ENCODE results near the gene GABARAP.

The GABARAP gene

DNA sequence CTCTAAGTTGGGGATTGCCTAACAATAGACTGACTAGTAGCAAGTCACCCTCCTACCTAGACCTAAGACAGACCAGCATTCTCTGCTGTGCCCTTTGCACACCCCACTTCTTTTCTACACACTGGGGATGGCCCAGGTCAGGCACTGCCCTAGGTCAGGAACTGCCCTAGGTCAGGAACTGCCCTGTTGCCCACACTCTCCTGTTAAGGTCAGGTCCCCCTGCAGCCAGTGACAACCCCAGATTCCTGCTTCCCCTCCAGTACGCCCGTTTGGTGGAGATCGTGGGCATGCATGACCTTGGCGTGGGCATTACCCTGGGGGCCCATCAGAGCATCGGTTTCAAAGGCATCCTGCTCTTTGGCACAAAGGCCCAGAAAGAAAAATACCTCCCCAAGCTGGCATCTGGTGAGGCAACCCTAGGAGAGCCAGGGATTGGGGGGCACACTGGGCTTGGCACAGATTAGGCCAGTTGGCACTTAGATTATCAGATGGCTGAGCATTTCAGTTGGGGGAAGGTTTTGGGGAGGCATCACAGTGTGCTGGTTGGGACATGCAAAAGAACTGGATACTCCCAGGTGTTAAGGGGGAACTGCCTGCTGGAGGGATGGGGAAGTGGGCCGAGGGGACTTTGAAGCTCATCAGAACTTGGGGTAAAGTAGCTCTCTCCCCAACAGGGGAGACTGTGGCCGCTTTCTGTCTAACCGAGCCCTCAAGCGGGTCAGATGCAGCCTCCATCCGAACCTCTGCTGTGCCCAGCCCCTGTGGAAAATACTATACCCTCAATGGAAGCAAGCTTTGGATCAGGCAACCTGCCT, 20.8 kb downstream of the GABARAP start:
- no peak for FAIRE-seq

DNA sequence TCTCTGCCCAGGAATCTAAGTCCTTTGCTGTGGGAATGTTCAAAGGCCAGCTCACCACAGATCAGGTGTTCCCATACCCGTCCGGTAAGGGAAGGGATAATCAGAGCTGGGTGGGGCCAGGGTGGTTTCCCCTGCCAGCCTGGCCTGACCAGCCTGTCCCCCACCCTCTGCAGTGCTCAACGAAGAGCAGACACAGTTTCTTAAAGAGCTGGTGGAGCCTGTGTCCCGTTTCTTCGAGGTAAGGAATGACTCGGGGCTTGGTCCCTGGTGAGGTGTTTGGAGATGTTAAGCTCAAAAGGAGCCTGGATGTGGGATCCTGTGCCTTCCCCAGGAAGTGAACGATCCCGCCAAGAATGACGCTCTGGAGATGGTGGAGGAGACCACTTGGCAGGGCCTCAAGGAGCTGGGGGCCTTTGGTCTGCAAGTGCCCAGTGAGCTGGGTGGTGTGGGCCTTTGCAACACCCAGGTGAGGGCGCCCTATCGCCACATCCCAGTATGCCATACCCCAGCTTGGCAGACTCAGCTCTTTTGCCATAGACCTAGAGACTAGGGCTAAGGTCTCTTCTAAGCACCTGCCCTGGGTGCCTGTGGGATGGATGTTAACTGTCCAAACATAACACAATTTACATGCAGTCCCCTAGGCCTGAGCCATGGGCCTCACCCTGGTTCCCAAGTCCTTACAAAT, 21.5 kb downstream of the GABARAP start:
- FAIRE-seq, result no peak

DNA sequence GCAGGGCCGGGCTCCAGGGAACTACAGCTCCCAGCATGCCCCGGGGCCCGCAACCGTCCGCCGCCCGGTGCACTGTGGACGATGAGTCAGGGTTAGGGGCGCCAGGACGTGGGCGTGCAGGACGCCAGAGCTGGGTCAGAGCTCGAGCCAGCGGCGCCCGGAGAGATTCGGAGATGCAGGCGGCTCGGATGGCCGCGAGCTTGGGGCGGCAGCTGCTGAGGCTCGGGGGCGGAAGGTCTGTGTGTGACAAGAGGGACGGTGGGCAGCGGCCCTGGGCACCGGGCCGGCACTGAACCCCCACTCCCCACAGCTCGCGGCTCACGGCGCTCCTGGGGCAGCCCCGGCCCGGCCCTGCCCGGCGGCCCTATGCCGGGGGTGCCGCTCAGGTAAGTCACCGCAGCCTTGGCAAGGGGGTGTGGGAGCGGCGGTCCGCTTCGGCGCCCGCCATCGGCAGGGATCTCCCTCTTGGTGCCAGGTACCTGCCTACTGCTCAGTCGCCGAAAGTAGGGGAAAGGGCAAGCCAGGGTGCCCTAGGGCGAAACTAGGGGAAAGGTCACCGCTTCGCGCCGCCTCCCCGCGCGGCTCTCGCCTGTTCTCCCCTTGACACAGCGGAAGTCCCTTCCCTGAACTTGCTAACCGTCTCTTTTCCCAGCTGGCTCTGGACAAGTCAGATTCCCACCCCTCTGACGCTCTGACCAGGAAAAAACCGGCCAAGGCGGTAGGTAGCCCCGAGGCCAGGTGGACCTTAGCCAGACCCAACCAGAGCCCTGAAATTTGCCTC, 22.2 kb downstream of the GABARAP start, which contains the start of the genes ACADVL and DLG4:
ACADVL (plus strand) TSS at position 127 of the 781 bp plus-strand sequence; CDS start at position 174, 47 bp downstream.
DLG4 (minus strand) TSS at position 25 of the 781 bp plus-strand sequence.
- peak; percentile 33 for FAIRE-seq

DNA sequence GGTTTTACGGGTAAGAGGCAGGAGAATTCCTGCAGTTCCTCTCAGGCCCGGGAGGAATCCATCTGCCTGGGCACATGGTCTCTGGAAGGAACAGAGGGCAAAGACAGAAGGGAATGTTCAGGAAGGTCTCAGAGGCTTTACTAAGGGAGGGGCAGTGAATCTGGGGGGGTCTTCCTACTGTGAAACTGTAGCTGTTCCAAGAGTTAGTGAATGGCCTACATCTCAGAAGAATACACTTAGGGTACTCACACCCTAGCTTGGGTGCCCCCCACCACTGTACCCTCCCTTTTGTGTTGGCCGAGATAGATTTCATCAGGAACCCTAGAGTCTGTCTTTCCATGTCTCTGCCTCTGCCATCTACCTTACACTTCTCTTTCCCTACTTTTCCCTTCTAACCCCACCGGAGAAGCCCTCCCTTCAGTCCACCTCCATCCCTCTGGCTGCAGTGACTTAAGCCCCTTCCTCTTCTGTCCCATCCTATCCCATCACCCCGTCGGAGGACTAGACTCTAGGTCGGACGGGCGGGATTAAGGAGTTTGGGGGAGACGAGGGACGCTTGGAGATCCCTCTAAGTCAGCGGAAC, 22.9 kb downstream of the GABARAP start:
- FAIRE-seq, result no peak

DNA sequence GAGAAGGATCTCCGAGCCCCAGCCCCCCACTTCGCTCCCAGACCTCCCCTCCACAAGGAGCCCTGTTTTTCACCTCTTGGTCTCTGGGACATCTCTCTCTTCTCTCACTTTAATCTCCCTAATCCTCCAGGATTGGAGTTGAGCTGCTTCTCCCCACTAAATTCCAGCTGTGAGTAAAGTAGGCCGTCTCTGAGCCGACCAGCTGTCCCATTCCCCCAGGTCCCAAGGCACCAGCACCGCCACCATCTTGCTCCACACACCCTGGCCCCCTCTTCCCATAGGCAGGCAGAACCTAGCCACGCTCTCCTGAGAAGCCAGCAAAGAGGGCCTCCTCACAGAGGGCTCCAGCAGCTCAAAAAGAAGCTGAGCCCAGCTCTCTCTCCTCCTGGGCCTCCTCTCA, 23.5 kb downstream of the GABARAP start:
- no peak for FAIRE-seq

DNA sequence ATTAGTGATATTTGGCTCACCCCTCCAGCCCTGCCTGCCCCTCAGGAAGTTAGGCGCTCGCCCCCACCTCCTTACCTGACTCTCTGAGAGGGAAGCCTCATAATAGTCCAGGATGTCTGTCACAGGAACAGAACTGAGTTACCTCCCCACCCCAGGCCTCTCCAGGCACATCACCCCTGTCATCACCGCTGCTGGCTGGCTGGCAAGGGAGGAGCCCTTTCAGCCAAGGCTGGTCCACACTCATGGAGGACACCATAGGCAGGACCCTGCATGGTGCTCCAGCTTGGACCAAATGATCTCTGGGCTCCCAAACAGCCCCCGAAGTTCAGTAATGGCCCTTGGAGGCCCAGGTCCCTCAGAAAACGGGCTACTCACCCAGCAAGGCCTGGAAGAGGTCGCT, 24.1 kb downstream of the GABARAP start:
- no peak for FAIRE-seq

DNA sequence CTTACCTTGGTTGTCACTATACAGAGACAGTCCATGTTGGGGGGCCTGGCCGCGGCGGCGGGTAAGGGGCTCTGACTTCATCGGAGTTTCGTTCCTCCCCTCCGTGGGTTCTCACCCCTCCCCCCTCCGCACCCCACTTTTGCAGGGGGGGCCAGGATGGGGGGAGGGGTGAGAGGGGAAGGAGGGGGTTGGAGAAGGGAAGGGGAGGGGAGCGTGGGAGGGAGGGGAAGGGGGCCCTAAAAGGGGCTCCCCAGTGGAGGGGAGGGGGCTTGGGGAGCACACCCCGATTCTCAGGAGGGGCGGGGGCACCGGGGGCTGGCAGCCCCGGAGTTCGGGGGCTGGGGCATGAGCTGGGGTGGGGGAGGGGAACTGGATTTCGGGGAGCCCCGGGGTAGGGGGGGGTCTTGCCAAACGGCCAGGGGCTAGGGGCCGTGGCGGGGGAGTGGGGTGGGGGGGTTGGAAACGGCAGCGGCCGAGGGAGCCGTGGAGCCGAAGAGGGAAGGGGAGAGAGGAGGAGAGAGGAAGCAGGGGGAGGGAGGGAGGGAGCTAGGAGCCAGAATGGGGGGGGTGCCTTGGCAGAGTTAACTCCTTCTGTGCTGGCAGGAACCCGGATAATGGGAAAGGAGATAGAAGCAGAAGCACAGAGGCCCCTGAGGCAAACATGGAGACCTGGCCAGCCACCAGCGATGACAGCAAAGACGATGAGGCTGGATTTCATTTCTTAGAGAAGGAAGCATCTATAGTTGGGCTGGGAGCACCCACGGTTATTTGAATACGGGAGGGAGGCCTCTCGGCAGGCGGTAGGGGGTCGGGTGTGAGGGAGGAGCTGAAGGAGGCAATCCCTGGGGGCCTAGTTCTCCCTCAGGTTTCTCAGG, 24.9 kb downstream of the GABARAP start:
- FAIRE-seq, result no peak

DNA sequence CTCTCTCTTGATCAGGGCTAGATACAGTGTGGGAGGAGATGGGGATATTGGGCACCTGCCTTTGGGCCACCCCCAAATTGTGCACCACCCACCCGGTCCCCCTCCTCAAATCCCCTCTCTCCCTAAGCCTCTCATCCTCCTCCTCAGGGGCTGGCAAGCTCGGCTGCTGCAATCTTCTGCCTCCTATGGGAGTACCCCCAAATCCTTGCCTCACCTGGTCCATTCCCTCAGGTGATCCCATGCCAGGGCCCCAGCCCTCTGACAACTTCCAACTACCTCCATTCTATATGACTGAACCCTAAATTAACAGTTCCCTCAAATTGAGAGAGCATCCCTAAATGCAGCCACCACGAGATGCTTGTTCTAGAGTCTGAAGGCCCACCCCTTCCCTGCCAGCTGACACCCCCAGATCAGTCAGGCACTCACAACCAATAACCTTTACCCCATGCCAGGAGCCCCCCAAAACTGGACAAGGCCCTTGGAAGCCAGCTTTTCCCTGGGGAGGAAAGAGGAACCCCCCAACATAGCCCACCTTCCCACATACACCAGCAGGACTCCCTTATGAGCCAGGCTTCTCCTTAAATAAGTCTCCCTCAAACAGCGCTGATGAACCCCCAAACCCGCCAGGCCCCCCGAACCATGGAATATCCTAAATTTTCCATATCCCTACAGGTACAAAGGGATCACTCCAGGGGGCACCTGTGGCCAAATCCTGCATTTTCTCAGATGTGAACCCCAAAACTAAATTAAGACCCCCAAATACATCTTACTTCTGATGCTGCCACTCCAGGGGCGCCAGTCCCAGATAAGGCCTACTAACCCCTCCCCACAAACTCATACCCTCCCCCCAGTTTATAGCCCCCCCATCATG, 25.8 kb downstream of the GABARAP start:
- FAIRE-seq, result no peak

DNA sequence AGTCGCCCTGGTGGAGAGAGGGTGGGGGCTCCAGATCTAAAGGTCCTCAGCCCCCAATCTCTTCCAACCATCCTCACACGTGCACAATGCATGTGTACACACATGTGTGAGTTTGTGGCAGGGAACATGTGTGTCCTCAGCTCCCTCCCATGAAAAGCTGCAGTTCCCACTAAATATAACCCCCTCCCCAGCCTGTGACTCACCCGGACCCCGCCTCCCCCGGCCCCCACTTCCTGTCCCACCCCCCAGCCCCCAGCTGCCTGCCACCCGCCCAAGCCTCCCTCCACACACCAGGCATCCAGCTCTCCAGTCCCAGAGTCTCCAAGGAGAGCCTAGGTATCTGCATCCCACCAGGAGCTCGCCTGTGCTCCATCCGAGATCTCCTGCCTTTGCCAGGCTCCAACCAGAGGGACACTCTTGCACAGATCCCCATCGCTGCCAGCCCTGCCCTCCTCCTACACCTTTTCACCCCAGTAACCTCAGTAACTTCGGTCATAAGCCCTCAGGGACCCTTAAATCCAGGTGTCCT, 26.5 kb downstream of the GABARAP start:
- FAIRE-seq, result no peak

DNA sequence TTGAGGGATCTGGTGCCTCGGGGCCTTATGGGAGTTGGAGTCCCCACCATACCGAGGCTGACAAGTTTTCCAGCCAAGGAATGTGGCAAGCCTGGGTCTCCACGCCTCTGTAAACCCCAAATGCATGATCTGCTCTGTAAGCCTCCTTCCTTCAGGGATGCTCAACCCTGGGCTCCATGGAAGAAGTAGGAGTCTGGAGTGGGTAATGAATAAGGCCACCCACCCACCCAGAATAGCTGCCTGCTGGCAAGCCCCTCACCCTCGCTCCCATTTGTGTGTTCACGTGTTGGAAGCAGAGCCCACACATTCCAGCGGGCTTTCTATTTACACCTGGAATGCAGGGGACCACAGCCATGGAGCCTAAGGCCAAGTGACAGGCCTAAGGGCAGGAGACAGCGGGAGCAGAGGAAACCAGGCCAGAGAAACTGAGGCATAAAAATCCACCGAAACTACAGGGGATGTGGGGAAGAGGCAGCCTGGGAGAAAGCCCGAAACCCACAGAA, 27.1 kb downstream of the GABARAP start:
- peak; percentile 89 for FAIRE-seq

DNA sequence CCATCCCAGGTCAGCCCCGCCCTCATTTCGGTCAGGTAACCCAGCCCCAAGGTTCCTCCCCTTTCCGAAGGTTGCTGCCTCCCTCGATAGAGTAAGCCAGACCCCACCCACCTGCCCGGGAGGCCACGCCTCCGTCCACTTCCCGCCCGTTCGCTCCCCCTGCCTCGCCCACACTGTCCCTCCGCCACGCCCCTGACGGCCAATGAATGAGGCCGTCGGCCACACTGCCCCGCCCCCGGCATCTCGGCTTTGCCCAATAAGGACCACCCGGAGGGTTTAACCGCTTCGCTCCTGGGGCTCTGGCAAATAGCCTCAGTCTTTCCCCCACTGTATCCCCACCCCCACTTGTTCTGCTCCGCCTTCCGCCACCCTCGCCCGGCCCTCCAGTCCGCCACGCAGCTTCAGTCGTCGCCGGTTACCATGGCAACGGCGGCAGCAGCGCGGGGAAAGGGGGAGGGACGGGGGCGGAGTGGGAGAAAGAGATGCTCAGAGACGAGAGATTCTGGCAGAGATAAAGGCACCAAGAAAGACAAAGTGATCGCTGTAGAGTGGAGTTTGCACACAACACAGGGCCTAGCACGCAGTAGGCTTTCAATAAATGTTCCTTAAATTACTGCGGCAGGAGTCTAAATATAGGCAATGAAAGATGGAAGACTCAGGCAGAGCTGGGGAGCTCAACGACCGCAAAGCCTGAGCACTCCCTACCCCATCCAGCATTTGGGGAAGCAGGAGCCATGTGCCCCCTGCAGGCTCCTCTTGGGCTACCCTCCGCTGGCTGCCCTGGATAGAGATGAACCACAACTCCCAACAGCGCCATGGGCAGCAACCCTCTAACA, 27.7 kb downstream of the GABARAP start:
- FAIRE-seq, result peak; percentile 93

DNA sequence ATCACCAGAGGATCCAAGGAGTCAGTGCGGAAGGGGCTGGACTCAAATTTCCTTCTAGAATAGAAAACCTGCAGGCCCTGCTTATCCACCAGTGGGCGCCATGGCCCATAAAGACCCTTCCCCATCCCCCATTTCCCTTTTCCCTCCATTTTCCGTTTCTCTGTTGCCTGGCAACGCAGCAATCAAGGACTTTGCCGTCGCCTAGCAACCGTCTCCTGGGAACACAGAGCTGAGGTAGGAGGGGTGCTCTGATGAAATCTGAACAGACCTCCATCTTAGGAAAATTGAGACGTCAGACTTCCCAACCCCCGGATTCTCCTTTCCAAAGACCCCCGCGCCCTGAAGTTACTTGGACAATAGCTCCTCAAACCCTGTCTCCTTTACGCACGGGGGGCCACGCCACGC, 28.4 kb downstream of the GABARAP start:
- no peak for FAIRE-seq

DNA sequence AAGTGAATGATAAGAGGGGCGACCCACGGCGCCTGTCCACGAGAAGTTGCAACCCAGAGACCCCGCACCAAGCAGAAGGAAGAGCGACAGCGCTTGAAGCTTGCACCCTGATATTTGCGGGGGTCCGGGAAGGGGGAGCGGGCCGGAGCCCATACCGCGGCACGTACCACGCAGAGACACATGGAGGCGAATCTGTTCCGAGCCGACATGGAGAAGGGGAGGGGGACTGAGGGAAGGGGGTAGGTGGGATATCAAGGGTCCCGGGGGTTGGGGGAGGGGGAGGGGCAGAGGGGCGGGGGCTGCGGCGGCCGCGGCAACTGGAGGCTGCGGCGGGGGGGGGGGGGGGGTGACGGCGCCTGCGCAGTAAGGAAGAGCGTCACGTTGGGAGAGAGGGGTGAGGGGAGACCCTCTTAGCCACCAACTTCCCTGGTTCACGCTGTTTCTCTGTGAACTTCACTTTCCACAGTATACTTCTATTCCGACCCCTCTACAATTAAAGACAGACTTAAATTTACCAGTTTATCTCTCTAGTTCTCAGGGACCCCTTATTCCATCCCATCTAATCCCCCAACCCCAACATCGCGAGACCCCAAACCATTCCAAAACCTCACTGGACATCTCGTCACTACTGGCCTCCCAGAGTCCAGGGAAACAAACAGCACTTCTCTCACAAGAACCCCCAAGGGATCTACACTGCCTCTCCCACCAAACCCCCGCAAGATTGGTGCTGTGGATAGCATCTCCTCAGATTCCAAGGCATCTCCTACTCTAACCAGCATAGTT, 30.6 kb downstream of the GABARAP start:
- FAIRE-seq, result no peak

DNA sequence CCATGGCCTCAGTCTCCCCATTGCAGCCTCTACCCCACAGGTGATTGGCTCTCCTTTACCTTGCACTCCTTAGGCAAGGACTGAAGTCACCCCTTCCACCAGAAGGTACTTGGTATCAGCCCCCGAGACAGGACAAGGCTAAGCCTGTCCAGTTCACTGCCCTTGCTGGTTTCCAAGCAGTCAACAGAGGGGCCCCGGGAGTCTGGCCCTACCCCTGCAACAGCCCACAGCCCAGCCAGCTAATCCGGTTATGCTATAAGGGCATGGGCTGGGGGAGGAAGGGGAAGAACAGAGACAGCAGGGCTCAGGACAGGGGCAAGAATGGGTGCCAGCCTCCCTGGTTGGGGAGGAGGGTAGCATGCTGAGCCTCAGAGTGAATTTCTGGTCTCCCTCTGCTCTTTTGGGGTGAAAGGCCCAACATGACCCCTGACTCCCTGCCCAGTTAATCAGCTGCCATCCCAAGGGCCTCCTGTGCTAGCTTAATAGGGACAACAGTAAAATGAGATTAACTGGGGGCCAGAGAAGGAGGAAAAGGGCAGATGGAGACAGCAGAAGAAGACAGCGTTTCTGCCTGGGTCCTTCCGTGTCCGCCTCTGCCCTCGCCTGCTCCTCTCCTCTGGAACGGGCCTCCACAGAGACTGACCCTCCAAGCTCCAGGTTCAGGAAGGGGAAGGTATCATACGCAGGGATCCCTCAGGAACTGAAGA, 33.3 kb downstream of the GABARAP start:
- FAIRE-seq, result no peak

DNA sequence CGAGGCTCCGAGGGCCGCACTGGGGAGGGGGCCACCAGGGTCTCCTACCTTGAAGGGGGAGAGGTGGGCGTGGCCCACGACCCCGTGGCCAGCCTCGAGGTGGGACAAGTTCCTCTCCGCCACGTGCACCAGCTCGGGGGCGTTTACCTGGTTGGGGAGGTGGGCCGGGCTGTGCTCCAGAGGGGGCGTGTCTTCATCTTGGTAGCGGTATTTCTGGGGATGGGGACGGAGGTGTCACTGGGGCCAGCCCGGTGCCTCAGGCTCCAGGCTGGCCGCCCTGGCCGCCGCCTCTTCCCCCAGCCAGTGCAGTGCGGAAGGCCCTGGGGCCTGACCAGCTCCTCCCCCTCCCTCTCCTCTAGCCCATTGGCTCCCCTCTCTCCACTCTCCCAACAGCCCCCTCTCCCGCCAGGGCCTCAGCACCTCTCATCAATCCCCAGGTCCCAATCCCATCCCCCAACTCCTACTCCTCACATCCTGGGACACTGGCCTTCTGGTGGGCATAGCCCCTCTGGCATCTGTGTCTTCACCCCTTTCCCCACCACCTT, 34.1 kb downstream of the GABARAP start:
- no peak for FAIRE-seq

DNA sequence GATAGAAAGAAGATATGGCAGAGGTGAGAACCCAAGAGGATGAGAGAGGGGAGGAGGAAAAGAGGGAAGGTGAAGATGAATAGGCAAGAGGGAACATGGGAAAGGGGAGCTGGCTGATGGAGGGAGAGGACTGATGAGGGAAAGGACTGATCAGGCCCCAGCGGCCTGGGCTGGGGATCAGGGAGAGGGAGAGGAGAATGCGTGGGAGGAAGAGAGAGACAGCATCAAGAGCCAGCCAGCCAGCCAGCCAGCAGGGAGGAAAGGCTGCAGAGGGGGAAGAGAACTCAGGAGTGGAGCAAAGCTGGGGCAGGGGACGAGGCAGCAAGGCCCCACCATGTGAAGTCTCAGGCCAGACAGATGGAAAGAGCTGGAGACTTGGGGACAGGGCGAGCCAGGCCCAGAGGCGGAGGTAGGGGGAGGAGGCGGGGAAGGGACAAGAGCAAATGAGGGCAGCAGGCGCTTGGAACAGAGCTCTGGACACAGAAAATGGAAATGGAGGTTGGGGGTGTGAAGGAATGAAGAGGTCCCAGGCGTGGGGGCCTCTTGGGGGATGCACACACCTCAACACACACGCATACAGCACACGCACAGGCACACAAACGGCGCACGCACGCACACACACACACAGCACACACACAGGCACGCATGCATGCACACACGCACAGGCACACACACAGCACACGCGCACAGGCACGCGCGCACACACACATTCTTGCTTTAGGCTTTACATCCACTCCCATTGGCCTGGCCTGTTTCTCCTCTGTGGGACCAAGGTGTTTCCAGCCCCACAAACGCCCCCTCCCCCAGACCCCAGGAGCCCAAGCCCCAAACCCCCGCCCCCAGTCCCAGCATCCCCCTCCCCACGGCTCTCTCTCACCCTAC, 34.9 kb downstream of the GABARAP start:
- FAIRE-seq, result no peak

DNA sequence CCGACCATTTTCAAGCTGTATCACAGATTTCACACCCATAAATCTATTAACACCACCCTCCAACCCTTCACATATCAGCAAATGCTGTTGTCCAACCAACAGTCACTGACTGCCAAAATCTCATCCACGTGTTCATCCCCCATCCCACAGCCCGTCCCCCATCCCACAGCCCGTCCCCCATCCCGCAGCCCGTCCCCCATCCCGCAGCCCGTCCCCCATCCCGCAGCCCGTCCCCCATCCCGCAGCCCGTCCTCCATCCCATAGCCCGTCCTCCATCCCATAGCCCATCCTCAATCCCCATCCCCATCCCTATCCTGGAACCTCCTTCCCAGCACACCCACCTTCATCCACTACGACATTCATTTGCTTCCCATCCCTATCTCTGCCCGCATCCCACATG, 36.7 kb downstream of the GABARAP start:
- FAIRE-seq, result no peak

All from endometrium (tissue), 2 donors.